ENCODE results near the gene RGL3. TPM values are rescaled to one million over a fixed set of nuclear protein-coding genes. Genes with fewer than 3 reads are reported as not detected.

The RGL3 gene
- total and polyA plus RNA-seq, 10 of the 15 experiments (the other 5 are each of a cell fraction or from before 2014, with no cell fraction given): not detected

- TF ChIP-seq E4F1 (IDR thresholded peaks at IDR 0.05; ENCODE audit: borderline replicate concordance, partially characterized antibody): peak; percentile 55
- no peak; the same call in 1 of the 2 replicates for TF ChIP-seq NRF1 (conservative IDR thresholded peaks at IDR 0.05; ENCODE audit: low read depth, low read length)
- TF ChIP-seq FOXM1 (IDR thresholded peaks at IDR 0.05; ENCODE audit: low read depth, low read length): no peak
- TF ChIP-seq SP1 (IDR thresholded peaks at IDR 0.05; ENCODE audit: low read depth, low read length): peak; percentile 93
- 0 out of 2 replicates have a peak, but pooled peaks have one; percentile 41 for TF ChIP-seq NR2C1 (IDR thresholded peaks at IDR 0.05)
- TF ChIP-seq CTCF (IDR thresholded peaks at IDR 0.05 in 2 of 3, conservative IDR thresholded peaks at IDR 0.05 in 1 of 3; ENCODE audit: control insufficient read depth in 2 of 3, extremely low read depth in 1 of 3, insufficient read depth in 1 of 3, low read depth in 3 of 3, low read length in 3 of 3): no peak
- TF ChIP-seq ZNF274 (IDR thresholded peaks at IDR 0.05; ENCODE audit: insufficient read depth, insufficient read length): no peak
- no peak for TF ChIP-seq CUX1 (IDR thresholded peaks at IDR 0.05; ENCODE audit: insufficient replicate concordance, low read depth, low read length)
- TF ChIP-seq REST (IDR thresholded peaks at IDR 0.05; ENCODE audit: low read depth, low read length): no peak
- no peak for TF ChIP-seq BMI1 (IDR thresholded peaks at IDR 0.05; ENCODE audit: borderline replicate concordance)
- TF ChIP-seq BRCA1 (IDR thresholded peaks at IDR 0.05; ENCODE audit: low read depth, low read length): no peak
- TF ChIP-seq ELK1 (IDR thresholded peaks at IDR 0.05; ENCODE audit: low read depth, low read length): peak; percentile 34; the same call in 1 of the 2 replicates
- peak; percentile 95 for TF ChIP-seq POLR2A (IDR thresholded peaks at IDR 0.05; ENCODE audit: low read depth, low read length)
- no peak; the same call in none of the 2 replicates for TF ChIP-seq CBFB (IDR thresholded peaks at IDR 0.05; ENCODE audit: low read depth)
- TF ChIP-seq CREB1 (IDR thresholded peaks at IDR 0.05; ENCODE audit: low read depth): peak; percentile 90
These were observed 44.5 kb downstream of the RGL3 start, which contains the start of gene SWSAP1 (continued) for GRCh38 chr19:11374433-11375142.

Measured in GM12878 (cell line).